HG02798 (cell line): ENCODE results near the gene STAP2.

Experiments
- ATAC-seq: cut with Tn5 transposase; IDR thresholded peaks from one replicate; pipeline ENCODE4 v1.9.1; 2021; ENCODE audit warnings: mild to moderate bottlenecking; ENCODE audit not compliant: unreplicated experiment, poor library complexity

STAP2 gene

GRCh38 chr19:4338441-4339355, at the start of gene STAP2:
TSS of gene STAP2 (minus strand) at chr19:4338827. CDS start at chr19:4338753, 74 bp downstream.
- ATAC-seq = no peak

GRCh38 chr19:4386041-4386782, 47.6 kb upstream of the STAP2 start:
- no peak for ATAC-seq

GRCh38 chr19:4385291-4386040, 46.8 kb upstream of the STAP2 start:
- no peak for ATAC-seq

- ATAC-seq = no peak
Observed at GRCh38 chr19:4380254-4380727, 41.7 kb upstream of the STAP2 start.

- ATAC-seq = no peak
Observed at GRCh38 chr19:4379383-4380253, 41.0 kb upstream of the STAP2 start.

GRCh38 chr19:4378886-4379285, 40.3 kb upstream of the STAP2 start:
- ATAC-seq = no peak

GRCh38 chr19:4376991-4377781, 38.6 kb upstream of the STAP2 start:
- no peak for ATAC-seq

- no peak for ATAC-seq
Observed at GRCh38 chr19:4376671-4376990, 38.0 kb upstream of the STAP2 start.

- ATAC-seq = no peak
Observed at GRCh38 chr19:4376028-4376670, 37.5 kb upstream of the STAP2 start.

- no peak for ATAC-seq
Observed at GRCh38 chr19:4375164-4376027, 36.8 kb upstream of the STAP2 start.

GRCh38 chr19:4374498-4375163, 36.0 kb upstream of the STAP2 start:
- no peak for ATAC-seq

- ATAC-seq = no peak
Observed at GRCh38 chr19:4373601-4374497, 35.2 kb upstream of the STAP2 start.

- no peak for ATAC-seq
Observed at GRCh38 chr19:4373013-4373367, 34.4 kb upstream of the STAP2 start.

GRCh38 chr19:4372165-4373012, 33.8 kb upstream of the STAP2 start:
- no peak for ATAC-seq
